Kidney glomerular epithelial cell (primary cell): ENCODE data around the gene DLL4.
"Not testable (repeated sequence)": the region's sequence is repeated elsewhere in the genome, so short reads cannot be mapped to it uniquely, and the experiment has no call there.

Source experiments
- DNase-seq: peaks from one replicate; lab custom pipeline; 2025; lab: John Stamatoyannopoulos, UW

DLL4 gene

DNA sequence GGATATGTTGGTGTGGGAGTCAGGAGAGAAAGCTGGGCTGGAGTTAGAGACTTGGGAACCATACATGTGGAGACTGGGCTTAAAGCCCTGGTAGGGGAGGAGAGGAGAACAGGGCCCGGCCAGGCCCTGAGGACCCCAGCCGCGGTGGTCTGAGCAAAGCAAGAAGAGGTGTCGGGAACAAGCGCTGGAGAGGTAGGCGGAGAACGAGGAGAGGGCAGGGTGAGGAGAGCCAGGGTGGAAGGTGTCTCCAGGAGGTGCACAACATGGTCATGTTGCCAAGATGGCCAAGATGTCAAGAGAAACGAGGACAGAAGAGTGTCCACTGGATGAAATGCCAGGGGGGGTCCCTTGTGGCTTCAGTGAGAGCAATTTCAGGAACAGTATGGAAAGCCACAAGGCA lies 29.6 kb downstream of the DLL4 start:
- DNase-seq: no peak

DNA sequence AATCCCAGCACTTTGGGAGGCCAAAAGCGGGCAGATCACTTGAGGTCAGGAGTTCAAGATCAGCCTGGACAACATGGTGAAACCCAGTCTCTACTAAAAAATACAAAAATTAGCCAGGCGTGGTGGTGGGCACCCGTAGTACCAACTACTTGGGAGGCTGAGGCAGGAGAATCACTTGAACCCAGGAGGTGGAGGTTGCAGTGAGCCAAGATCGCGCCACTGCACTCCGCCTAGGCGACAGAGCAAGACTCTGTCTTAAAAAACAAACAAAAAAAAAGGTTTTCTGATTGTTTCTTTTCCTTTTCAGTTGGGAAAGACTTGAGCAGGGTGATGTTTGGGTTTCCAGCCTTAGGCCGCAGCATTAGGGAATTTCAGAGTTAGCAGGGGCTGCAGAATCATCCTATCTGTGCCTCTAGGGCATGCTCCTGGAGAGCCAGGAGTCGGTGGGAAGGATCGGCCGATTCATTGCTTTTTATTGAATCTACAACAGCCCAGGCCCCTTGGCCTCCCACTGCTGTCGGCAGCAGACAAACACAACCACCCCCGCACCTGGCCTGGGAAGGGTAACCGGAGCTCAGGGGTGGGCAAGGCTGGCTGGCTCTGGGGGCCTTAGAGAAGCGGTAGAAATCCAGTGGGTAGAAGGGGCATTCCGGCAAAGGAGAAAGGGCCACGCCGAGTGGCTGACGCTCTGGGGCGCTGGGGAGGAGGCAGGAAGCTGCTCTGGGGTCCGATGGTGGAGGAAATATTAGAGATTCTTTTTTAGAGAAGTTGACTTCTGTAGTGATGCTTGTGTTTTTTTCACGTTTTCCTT lies 30.4 kb downstream of the DLL4 start:
- no peak for DNase-seq

- DNase-seq: no peak
Measured at GRCh38 chr15:40960151-40960885, 31.2 kb downstream of the DLL4 start.

DNA sequence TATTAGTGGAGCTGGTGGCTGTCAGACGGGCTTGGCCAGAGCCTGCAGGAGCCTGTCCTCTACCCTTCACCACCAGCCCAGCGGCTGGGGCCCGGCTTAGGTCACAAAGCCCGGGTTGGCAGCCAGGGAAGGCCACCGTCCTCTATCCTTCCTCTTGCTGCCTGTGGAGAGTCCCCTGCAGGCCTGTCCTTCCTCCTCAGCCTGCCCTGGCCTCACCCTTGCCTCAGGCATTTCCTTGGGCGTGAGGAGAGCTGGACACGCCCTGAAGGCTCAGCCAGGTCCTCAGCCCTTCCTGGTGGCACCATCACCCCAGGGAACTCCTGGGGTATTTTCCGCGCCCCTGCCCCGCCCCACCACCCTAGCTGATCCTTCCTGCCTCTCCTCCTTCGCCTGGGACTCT lies 31.8 kb downstream of the DLL4 start:
- DNase-seq: no peak

GRCh38 chr15:40961740-40962139 lies 32.6 kb downstream of the DLL4 start:
- not testable (repeated sequence) for DNase-seq

DNA sequence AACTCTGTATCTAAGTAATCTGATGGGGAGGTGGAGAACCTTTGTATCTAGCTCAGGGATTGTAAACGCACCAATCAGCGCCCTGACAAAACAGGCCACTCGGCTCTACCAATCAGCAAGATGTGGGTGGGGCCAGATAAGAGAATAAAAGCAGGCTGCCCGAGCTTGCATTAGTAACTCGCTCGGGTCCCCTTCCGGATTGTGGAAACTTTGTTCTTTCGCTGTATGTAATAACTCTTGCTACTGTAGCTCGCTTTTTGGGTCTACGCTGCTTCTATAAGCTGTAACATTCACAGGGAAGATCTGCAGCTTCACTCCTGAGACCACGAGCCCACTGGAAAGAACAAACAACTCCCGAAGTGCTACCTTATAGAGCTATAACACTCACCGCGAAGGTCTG lies 33.2 kb downstream of the DLL4 start:
- DNase-seq: not testable (repeated sequence)

DNA sequence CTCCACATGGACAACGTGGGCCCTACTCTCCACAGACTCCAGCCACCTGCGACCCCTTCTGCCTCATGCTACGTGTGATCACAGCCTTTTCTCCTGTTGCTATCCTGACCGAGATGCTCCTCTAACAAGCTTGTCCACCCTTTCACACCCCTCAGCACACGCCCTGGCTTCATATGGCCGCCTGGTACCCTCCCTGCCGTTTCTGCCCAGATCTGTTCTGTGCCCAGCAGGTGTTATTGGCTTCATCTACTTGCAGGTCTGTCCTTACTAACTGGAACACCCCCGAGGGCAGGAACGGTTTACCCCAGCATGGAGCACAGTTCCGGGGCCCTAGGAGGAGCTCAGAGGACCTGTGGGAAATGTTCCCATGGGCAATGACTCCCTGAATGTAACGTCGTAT lies 34.1 kb downstream of the DLL4 start:
- DNase-seq: no peak

DNA sequence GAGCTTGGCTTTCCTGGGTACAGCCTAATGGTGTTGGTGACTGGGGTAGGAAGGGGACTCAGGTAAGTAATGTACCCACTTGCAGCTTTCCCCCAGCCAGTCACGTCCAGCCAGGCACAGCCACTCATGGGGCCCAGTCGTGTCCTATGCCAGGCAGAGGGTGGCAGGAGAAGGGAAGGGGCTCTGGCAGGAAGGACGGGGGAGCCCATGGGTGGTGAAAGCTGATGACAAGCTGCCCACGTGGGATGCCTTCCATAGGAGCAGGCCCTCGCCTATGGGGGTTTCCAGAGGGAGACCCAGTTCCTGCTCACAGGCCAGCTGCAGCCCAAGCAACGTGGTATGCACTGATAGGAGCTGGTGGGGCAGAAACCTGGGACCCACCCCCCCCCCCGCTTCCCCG lies 34.9 kb downstream of the DLL4 start:
- DNase-seq: no peak

DNA sequence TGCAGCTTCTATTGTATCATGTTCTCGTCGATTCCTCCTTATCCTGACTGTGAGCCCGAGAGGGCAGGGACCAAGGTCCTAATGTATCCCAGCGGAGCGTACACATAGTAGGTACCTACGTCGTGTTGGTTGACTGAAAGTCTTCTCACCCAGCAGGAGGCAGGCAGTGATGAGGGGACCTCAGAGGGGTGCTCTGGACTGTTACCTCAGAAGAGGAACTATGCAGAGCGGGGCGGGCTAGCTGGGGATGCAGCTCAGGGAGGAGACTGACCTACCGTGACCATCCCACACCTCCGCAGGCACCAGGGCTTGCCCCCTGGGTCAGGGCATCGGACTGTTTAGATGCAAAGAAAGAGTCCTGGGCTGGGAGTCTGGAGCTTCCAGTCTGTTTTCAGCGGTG lies 35.5 kb downstream of the DLL4 start:
- DNase-seq: no peak

GRCh38 chr15:40968290-40969085 lies 39.3 kb downstream of the DLL4 start:
- no peak for DNase-seq

DNA sequence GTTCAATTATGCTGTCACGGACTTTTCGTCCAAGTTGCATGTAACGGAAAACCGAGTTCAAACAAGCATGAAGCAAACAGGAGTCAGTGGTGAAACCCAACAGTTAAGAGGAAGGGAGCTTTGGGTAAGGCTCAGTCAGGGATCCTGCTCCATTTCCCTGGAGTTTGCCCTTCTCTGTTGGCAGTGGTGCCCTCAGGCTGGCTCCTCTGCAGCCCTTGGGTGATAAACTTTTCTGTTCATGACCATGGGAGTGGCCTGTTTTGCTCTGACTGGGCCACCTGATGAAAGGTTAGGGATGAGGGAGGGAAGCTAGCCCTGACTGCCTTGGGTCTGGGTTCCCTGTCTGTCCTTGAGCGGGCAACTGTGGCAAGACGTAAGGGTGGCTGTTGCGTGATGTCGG lies 40.2 kb downstream of the DLL4 start:
- no peak for DNase-seq

GRCh38 chr15:40974879-40975278 lies 45.7 kb downstream of the DLL4 start:
- no peak for DNase-seq

DNA sequence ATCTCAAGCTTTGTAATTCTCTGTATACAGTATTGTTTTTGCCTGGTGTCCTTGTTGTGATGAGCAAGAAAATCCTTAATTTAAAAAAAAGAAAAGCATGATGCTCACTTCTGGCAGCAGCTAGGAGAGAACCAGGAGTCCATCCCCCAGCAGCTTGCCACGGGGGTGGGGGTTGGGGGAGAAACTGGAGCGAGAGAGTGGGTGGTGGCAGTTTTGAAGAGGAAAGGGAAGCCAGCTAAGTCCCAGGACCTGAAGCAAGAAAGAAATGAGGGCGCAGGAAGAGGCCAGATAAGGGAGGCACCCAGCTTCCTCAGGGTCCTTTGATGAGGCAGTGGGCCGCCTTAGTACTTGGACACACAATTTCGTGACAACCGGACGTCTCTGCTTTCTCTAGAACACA lies 47.7 kb downstream of the DLL4 start:
- DNase-seq: no peak

DNA sequence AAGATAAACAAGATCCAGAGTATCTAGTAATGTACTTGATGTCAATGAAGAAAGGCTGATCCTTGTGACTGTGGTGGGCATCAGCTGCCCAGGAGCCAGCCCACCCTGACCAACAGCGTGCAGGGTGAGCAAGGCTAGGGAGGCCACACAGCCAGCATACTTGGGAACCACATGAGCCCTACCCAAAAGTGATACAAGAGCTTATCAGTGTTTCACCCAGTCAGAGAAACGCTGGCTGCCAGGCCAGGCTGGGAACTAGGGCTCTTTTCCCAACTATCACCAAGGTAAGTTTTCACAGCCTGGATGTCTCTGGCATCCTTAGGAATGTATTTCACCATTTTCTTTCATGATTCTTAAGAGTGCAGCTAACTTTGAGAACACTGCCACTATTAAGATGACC lies 49.0 kb downstream of the DLL4 start:
- DNase-seq: no peak

DNA sequence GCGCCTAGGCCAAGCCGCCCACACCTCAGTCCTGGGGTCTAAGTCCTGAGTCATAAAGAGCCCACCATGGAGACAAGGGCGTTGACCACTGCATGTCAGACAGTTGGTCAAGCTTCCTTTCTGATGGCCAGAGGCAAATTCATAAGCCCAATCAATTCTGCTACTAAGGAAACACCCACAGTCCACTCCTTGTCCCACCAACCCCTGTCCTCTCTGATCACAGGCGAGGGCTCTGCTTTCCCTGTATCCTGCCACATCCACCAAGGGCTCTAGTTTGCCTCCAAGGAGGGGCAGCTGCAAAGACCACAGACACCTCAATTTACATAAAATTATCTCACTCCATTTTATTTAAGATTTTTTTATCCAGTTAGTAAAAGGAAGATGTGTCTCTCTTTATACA lies 49.4 kb downstream of the DLL4 start:
- DNase-seq: no peak

DNA sequence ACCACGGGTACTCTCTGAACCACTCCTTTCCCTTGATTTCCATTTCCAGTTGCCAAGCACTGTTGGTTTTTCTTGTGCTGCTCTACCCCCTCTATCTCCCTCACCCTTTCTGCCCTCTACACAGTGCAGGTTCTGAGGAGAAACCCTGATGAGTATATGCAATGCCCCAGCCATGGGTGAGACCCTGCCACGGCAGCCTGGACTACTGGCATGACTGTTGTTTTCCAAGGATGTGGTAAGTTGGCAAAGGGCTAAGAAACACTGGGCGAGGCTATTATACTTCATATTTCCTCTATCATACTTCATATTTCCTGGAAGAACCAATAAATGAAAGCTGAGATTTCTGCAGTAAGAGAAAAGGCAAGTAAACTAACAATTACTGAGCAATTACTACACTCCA lies 52.0 kb downstream of the DLL4 start:
- no peak for DNase-seq

GRCh38 chr15:40982855-40983254 lies 53.7 kb downstream of the DLL4 start:
- DNase-seq: no peak

- DNase-seq: no peak
Measured at GRCh38 chr15:40984406-40984805, 55.3 kb downstream of the DLL4 start.

DNA sequence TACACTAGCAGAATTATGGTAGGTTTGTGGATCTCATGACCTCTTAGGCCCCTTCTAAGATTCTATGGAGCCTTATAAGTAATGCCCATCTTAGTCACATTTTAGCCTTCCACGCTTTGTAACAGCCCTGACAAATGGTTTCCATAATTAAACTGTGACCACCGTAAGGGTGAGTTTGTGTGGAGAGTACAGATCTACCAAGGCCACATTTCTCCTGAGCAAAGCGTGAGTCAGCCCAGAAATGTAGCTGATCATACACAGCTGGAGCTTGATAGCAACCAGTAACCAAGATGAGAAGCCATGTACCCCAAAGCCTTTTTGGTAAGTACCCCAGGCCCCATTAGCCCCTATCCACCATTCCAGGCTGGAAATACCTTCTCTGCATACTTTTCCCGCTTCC lies 55.8 kb downstream of the DLL4 start:
- DNase-seq: no peak

DNA sequence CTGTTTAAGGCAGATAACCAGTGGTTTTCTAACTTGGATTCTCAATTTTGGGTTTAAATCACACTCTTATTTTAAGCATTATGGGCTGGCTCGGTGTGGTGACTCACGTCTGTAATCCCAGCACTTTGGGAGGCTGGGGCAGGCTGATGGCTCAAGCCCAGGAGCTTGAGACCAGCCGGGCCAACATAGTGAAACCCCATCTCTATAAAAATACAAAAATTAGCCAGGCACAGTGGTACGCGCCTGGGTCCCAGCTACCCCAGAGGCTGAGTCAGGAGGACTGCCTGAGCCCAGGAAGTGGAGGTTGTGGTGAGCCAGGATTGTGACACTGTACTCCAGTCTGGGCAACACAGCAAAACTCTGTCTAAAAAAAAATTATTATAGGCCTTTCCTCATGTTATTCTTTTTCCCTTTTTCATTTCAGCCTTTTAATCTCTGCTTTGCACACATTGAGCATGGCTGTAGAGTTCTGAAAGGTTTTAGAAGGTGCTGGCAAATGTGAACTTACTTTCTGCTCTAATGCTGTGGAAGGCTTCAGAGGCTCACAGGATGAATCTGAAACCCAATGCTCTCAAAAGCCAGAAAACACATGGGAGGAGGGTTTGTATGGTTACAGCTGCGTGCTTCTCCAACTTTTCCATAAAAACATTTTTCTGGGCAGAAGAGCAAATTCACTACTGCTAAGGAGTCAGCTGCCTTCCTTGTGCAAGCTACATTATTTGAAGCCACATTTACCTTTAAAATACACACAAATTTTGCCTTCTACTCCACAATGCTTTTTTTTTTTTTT lies 56.6 kb downstream of the DLL4 start:
- DNase-seq: no peak

DNA sequence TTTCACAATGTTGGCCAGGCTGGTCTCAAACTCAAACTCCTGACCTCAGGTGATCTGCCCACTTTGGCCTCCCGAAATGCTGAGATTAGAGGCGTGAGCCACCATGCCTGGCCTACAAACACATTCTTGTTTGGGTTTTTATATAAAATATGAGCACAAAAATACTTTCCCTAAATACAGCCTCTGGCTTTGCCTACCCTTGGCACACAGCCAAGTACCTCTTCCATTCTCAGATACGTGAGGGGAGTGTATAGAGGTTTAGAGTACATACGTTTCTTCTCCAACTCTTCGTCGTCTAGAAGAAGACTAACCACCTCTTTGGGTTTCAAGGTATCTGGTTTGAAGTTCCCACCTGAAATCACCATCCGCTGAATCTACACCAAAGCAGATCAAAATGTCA lies 57.7 kb downstream of the DLL4 start:
- DNase-seq: no peak

DNA sequence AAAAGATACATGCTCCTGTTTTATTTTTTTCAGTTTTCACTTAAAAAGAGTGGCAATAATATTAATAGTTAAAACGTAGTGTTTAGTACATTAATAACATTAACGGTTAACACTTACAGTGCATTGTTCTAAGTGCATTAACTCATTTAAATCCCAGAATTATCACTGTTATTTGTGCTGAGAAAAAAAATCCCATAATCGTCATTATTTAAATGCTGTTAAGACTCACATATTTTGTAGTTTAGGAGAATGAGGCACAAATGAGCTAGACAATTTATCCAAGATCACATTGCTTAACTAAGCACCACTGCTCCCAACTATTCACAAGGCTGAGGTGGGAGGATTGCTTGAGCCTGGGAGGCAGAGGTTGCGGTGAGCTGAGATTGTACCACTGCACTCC lies 59.0 kb downstream of the DLL4 start:
- no peak for DNase-seq
